Kidney (tissue), 14 donors: Measurements from ENCODE around the gene NCOA4. TPM values are rescaled to one million over a fixed set of nuclear protein-coding genes. Genes with fewer than 3 reads are reported as not detected.
"Not testable (repeated sequence)": the region's sequence is repeated elsewhere in the genome, so short reads cannot be mapped to it uniquely, and the experiment has no call there.

ENCODE experiments used
- DNase-seq, 5 donors: peaks; one replicate each; pipeline ENCODE4 v3.0.0-alpha.2; 2013 to 2020
- FAIRE-seq: peaks from 2 replicates; lab custom pipeline; 2012; peaks lifted over from hg19 to GRCh38; lab: Jason Lieb, UNC
- H3K27ac ChIP-seq, 2 donors: one replicate each; pipeline ENCODE4 v1.7.0; 2013; ENCODE audit warnings: low read depth in 2 of 2, low read length in 2 of 2, inconsistent platforms in 1 of 2
- H3K27me3 ChIP-seq: one replicate; pipeline ENCODE4 v1.7.1; 2013; ENCODE audit warnings: low read length, inconsistent platforms; ENCODE audit not compliant: control insufficient read depth, insufficient read depth
- H3K36me3 ChIP-seq, 3 donors: one replicate each; pipeline versions ENCODE4 v1.7.0 to v1.7.1; 2013; ENCODE audit warnings: low read length in 3 of 3, control low read depth in 1 of 3, inconsistent platforms in 1 of 3; ENCODE audit not compliant: insufficient read depth in 3 of 3, control insufficient read depth in 2 of 3
- H3K4me1 ChIP-seq, 3 donors: one replicate each; pipeline versions ENCODE4 v1.7.0 to v1.7.1; 2013; ENCODE audit warnings: low read length in 3 of 3, inconsistent platforms in 1 of 3, low read depth in 1 of 3; ENCODE audit not compliant: control insufficient read depth in 2 of 3, insufficient read depth in 2 of 3
- H3K4me3 ChIP-seq, 3 donors: one replicate each; pipeline versions ENCODE4 v1.7.0 to v1.8.1; 2013; ENCODE audit warnings: low read length in 3 of 3, control low read depth in 1 of 3, inconsistent platforms in 1 of 3
- H3K9ac ChIP-seq, 3 donors: one replicate each; pipeline versions ENCODE4 v1.7.0 to v1.7.1; 2013; ENCODE audit warnings: low read length in 3 of 3, control low read depth in 1 of 3, inconsistent platforms in 1 of 3
- H3K9me3 ChIP-seq, 3 donors: one replicate each; pipeline versions ENCODE4 v1.7.0 to v1.7.1; 2013; ENCODE audit warnings: low read length in 3 of 3, control low read depth in 1 of 3, inconsistent platforms in 1 of 3; ENCODE audit not compliant: control insufficient read depth in 2 of 3, insufficient read depth in 1 of 3
- CTCF ChIP-seq: IDR thresholded peaks from 3 replicates; pipeline ENCODE4 v1.5.1; 2012; ENCODE audit warnings: mild to moderate bottlenecking, moderate library complexity, borderline replicate concordance; ENCODE audit not compliant: insufficient read depth; ENCODE audit errors: extremely low read depth
- intact Hi-C: fragments of 100-400 bp; cut with DNase I; formaldehyde crosslinking; loops from one replicate; pipeline ENCODE4 v1.11.1; 2022
- polyA plus RNA-seq: library from polyadenylated mRNA; stranded (reverse); fragments of 350-450 nt; fragmentation: Illumina TruSeq; extraction: RNeasy Lipid Tissue Mini Kit (QIAGEN cat#74804); gene quantifications from one replicate; pipeline ENCODE4 v1.2.3, GENCODE V29; 2014; ENCODE audit warnings: low read depth, low replicate concordance; ENCODE audit not compliant: insufficient read depth
- total RNA-seq: library from RNA; stranded (reverse); fragmentation: NEBNext Ultra II Directional; extraction: Animal tissue kit (Norgen Biotek cat#: 25700); gene quantifications from one replicate; pipeline ENCODE4 v1.2.1, GENCODE V29; 2021
- donor health status: control.
- donor health status: control.
- donor health status: control.
- donor health status: control.
- donor health status: control.
- donor health status: DM: yes; HTN: yes; CAD: no.
- donor health status: Normal renal cell carcinoma (clear cell type).

NCOA4 gene
- total and polyA plus RNA-seq, 2 donors from 2014 or later: 83.7 to 133 TPM

DNA sequence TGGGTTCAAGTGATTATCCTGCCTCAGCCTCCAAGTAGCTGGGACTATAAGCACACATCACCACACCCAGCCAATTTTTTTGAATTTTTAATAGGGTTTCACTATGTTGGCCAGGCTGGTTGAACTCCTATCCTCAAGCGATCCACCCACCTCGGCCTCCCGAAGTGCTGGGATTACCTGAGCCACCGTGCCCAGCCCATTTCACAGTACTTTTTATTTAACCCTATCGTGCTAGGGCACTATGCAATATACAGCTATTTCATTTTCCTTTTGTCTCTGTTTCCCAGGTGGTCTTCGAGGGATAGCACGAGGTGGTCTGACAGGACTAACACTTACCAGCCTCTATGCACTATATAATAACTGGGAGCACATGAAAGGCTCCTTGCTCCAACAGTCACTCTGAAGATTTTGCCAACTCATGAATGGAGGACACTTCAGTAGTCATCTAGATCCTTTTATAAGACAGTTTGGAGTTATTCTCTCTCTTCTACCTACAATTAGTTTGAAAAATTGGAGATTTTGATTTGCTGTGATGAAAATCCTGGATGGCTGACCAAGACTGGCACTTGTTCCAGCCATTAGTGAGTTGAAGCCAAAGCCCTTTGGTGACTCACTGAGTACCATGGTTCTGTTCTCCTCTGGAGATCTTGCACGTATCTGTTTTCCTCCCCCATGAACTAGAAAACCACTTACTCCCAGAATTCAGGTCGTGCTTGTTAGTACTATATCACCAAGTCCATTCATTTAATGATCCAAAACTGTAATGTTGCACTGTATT lies 27.3 kb downstream of the NCOA4 start:
- peaks cover 0 to 11% (median 3%) of the 10 kb centered on the region in 3 donors for H3K4me1 ChIP-seq
- no peak for TF ChIP-seq CTCF
- no peaks in the 10 kb centered on the region for H3K27me3 ChIP-seq
- H3K9ac ChIP-seq: no peak overlapping the region
- intact Hi-C loops: no loop called here
- H3K4me3 ChIP-seq: no peak overlapping the region
- no peak overlapping the region for H3K27ac ChIP-seq
- peaks cover 15 to 50% (median 24%) of the 10 kb centered on the region in 3 donors for H3K36me3 ChIP-seq
- FAIRE-seq (no peak), DNase-seq (no peak)
- H3K9me3 ChIP-seq: no peaks in the 10 kb centered on the region

- peaks cover 11 to 44% (median 20%) of the 10 kb centered on the region in 3 donors for H3K36me3 ChIP-seq
- H3K4me3 ChIP-seq, intact Hi-C loops, FAIRE-seq, DNase-seq, H3K27me3 ChIP-seq, H3K27ac ChIP-seq, H3K9ac ChIP-seq, H3K9me3 ChIP-seq: not testable (repeated sequence)
- H3K4me1 ChIP-seq: peaks cover 0 to 12% (median 2%) of the 10 kb centered on the region in 3 donors
Observed at GRCh38 chr10:46002189-46002687, 28.2 kb downstream of the NCOA4 start.

DNA sequence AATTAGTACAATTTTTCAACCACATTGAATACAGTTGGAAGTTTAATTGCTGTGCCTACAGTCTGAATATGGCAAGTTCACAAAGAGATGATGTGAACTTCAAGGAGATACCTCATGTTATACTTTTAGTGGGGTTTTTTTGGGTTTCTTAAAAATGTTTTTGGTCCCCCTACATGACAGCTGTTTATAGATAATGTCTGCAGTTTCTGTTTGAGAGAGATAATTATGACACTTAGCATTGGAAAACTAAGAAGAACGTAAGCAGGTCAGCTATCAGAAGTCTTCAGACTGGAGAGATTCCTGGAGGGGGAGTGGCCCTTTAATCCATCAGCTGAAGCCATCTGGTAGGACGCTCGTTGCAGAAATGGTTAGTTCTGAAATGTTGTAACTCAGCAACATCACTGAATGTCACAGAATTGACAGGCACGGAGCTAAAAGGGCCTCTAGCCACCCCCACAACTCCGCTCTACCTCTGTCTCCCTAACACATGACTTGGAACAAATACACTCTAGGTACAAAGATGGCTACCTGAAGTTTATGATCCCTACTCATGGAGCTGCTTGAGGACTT lies 29.2 kb downstream of the NCOA4 start:
- TF ChIP-seq CTCF: no peak
- H3K4me1 ChIP-seq: peaks cover 0 to 8% (median 0%) of the 10 kb centered on the region in 3 donors
- no peak overlapping the region for H3K4me3 ChIP-seq
- no peak overlapping the region for H3K27ac ChIP-seq
- FAIRE-seq: no peak
- no peaks in the 10 kb centered on the region for H3K9me3 ChIP-seq
- no peaks in the 10 kb centered on the region for H3K27me3 ChIP-seq
- no peak overlapping the region for H3K9ac ChIP-seq
- H3K36me3 ChIP-seq: peaks cover 11 to 34% (median 18%) of the 10 kb centered on the region in 3 donors
- intact Hi-C loops: no loop called here
- DNase-seq: no peak

DNA sequence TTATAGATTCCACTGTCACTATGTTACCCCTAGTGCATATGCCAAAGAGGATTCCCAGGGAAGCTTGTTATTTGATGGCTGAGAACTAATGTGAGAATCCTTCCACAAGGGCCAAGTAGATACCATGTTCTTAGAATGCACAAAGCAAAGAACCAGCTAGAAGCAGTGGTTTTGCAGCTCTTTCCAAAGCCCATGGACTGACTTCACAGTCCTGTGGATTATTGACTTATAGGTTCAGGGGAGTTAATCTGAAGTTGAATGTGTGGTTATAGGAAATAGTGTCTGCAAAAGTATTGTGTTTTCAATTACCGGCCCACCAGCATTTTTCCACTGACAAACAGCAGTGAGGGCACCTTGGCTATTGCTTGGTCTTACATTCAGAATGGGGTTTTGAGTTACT lies 29.9 kb downstream of the NCOA4 start:
- Histone ChIP-seq H3K27me3 (no peaks in the 10 kb centered on the region), H3K9me3 (no peaks in the 10 kb centered on the region), H3K4me3 (no peak overlapping the region), H3K36me3 (peaks cover 7 to 27% (median 13%) of the 10 kb centered on the region in 3 donors), H3K9ac (no peak overlapping the region), H3K4me1 (peaks cover 0 to 8% (median 0%) of the 10 kb centered on the region in 3 donors), H3K27ac (no peak overlapping the region)
- no peak for TF ChIP-seq CTCF
- intact Hi-C loops: no loop called here
- DNase-seq: no peak
- FAIRE-seq: no peak

DNA sequence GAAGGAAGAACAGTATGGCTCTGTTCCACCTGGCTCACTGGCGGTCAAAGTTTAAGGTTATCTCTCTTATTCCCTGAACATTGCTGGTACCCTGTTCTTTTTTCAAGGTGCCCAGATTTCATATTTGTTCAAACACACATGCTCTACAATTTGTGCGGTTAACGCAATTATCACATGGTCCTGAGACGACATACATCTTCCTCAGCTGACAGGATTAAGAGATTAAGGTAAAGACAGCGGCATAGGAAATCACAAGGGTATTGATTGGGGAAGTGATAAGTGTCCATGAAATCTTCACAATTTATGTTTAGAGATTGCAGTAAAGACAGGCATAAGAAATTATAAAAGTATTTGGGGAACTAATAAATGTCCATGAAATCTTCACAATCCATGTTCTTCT lies 30.5 kb downstream of the NCOA4 start:
- H3K9me3 ChIP-seq, H3K4me1 ChIP-seq, H3K9ac ChIP-seq, H3K27me3 ChIP-seq, H3K27ac ChIP-seq, FAIRE-seq, DNase-seq, intact Hi-C loops, H3K4me3 ChIP-seq: not testable (repeated sequence)
- peaks cover 5 to 21% (median 12%) of the 10 kb centered on the region in 3 donors for H3K36me3 ChIP-seq
